ENCODE data around the gene HNRNPLL.

The HNRNPLL gene

GRCh38 chr2:38591152-38591551 lies 11.6 kb downstream of the HNRNPLL start:
- no peak for DNase-seq

GRCh38 chr2:38590053-38590452 lies 12.7 kb downstream of the HNRNPLL start:
- DNase-seq = peak in 1 of 2 donors; percentile 39

GRCh38 chr2:38586931-38587330 lies 15.8 kb downstream of the HNRNPLL start:
- no peak for DNase-seq

- no peak for DNase-seq
These were observed 17.8 kb downstream of the HNRNPLL start for GRCh38 chr2:38584881-38585280.

GRCh38 chr2:38583994-38584393 lies 18.7 kb downstream of the HNRNPLL start:
- DNase-seq = no peak

- no peak for DNase-seq
These were observed 19.2 kb downstream of the HNRNPLL start for GRCh38 chr2:38583524-38583923.

GRCh38 chr2:38581193-38582147 lies 21.3 kb downstream of the HNRNPLL start:
- peak; percentile 15 to 87 for DNase-seq

- no peak for DNase-seq
These were observed 22.6 kb downstream of the HNRNPLL start for GRCh38 chr2:38580115-38580636.

- DNase-seq = peak in 1 of 2 donors; percentile 40
These were observed 23.9 kb downstream of the HNRNPLL start for GRCh38 chr2:38578832-38579231.

GRCh38 chr2:38574278-38574677 lies 28.4 kb downstream of the HNRNPLL start:
- DNase-seq = no peak

- DNase-seq = no peak
These were observed 30.6 kb downstream of the HNRNPLL start for GRCh38 chr2:38572167-38572566.

- DNase-seq = peak in 1 of 2 donors; percentile 27
These were observed 31.5 kb downstream of the HNRNPLL start for GRCh38 chr2:38571193-38571592.

GRCh38 chr2:38568724-38569436 lies 33.8 kb downstream of the HNRNPLL start:
- DNase-seq = no peak

GRCh38 chr2:38565333-38565732 lies 37.4 kb downstream of the HNRNPLL start:
- no peak for DNase-seq

- no peak for DNase-seq
These were observed 41.0 kb downstream of the HNRNPLL start for GRCh38 chr2:38561691-38562090.

- no peak for DNase-seq
These were observed 42.6 kb downstream of the HNRNPLL start for GRCh38 chr2:38560092-38560491.

GRCh38 chr2:38557981-38558380 lies 44.7 kb downstream of the HNRNPLL start:
- DNase-seq = no peak

- DNase-seq = no peak
These were observed 45.5 kb downstream of the HNRNPLL start for GRCh38 chr2:38557217-38557616.

- no peak for DNase-seq
These were observed 46.5 kb downstream of the HNRNPLL start for GRCh38 chr2:38556006-38556801.

GRCh38 chr2:38554973-38555595 lies 47.6 kb downstream of the HNRNPLL start:
- no peak for DNase-seq

GRCh38 chr2:38553554-38553953 lies 49.2 kb downstream of the HNRNPLL start:
- DNase-seq = no peak

GRCh38 chr2:38552259-38552658 lies 50.5 kb downstream of the HNRNPLL start:
- no peak for DNase-seq

All from CD4-positive, alpha-beta T cell treated with Interferon alpha-2 for 1 hour (primary cell).